ENCODE results near the gene CYB561D2.

The CYB561D2 gene

GRCh38 chr3:50342813-50343633 lies 7.6 kb upstream of the CYB561D2 start:
- no peak for DNase-seq

DNA sequence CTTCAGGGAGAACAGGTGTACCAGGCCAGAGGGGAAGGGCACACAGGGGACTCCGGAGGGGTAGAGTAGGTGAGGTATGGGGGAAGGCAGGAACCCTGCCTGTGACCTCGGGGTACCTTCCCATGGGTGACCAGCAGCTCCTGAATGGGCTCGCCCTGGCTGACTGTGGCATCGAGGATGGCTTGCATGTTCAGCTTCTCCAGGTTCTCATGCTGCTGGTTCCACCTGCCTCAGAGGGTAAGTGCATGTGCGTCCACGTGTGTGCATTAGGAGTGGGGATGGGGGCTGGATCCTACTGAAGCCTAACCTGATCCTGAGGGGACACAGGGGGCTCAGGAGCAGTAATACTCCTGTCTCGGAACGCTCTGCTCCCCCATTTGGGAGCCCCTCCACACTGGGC lies 5.7 kb upstream of the CYB561D2 start:
- no peak for DNase-seq

GRCh38 chr3:50345586-50346234 lies 5.0 kb upstream of the CYB561D2 start, which contains the start of gene ZMYND10:
Gene ZMYND10, minus strand, starts transcription at chr3:50345732. Its CDS starts 153 bp downstream, at chr3:50345579.
- DNase-seq: no peak

- DNase-seq: peak; percentile 15 to 77
Measured at GRCh38 chr3:50347187-50347813, 3.4 kb upstream of the CYB561D2 start.

GRCh38 chr3:50350213-50350526 lies 492 bp upstream of the CYB561D2 start:
- no peak for DNase-seq

DNA sequence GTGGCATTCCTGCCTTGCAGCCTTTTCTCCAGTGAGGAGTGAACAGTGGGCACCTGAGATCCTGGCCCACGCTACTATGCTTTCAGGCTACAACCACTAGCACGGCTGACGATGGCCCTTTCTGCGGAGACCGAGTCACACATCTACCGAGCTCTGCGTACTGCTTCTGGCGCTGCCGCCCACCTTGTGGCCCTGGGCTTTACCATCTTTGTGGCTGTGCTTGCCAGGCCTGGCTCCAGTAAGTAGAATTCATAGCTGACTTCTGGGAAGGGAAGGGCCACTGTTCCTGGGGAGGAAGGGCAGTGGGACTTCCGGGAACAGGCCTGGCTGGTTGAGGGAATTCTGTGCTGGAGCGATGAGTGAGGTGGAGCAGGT lies 648 bp downstream of the CYB561D2 start:
- no peak for DNase-seq

DNA sequence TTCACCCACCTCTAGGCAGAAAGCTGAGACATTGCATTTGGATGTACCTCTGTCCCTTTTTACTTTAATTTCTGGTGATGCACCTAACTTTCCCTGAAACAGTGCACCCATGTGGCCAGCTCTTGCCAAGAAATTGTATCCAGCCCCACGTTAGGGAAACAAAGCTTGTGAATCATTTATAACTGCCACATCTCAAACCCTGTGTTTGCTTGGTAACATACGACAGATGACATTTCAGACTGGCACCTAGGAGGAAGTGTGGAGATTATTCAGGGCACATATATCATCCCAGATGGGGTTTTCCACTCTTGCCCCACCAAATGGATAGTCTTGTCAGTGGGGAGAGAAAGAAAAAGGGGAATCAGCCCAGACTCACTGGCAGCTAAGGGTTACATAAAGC lies 2.1 kb downstream of the CYB561D2 start:
- no peak for DNase-seq

- no peak for DNase-seq
Measured at GRCh38 chr3:50353245-50354004, 2.8 kb downstream of the CYB561D2 start.

DNA sequence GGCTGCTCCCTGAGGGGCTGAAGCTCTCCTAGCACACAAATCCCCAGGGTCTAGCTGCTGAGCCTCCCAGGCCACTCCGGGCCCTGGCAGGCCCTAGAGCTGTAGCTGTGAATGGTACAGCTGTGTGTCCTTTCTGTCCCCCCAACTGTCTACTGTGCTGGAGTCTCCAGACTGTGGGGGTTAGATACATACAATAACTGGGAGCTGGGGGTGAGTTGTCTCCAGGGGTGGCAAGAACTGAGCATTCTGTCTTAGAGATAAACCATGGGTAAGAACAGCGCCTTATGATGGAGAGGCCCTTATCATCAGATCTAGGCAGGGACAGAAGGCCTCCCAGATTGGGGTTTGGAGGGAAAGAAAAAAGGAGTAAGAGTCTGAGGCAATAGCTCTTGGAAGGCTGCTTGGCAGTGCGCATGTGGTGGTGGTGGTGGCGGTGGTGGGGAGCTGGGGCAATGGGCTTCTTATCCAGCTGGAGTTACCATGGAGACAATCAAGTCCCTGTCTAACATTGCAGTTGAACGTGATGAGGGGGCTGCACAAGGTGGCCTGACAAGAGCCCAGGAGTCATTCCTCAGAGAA lies 3.6 kb downstream of the CYB561D2 start:
- DNase-seq: no peak

GRCh38 chr3:50354850-50355249 lies 4.2 kb downstream of the CYB561D2 start:
- no peak for DNase-seq

DNA sequence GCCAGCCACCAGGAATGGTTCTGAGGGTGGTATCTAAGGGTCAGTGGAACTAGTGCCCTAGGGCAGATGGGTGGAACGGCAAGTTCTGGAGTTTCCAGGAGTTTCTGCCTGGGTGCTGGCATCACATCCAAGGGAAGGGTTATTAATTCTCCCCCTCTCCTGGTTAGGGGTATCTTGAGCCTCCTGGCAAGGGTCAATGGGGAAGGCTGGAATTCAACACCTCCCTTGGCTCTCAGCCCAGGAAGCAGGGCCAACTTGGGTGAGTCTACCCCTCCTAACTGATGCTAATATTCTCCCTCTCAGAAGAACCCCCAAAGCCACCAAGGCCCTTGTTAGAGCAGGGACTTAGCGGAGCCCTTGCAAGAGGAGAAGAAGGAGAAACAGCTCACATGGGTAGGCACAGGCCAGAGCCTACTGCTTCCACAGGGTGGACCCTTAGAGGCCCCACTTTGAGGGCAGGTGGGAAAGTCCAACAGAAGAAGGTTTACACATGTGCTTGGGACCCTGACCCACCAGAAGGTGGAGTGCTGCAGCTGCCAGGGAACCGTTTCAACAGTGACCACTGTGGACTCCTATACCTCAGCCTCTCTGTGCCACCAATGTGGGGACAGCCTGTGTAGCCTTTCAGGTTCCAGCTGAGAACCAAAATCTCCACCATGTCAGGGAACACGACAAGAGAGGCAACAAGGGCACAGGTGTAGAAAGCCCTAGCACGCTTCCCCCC lies 5.3 kb downstream of the CYB561D2 start:
- DNase-seq: no peak

GRCh38 chr3:50356553-50356952 lies 5.9 kb downstream of the CYB561D2 start:
- DNase-seq: no peak

DNA sequence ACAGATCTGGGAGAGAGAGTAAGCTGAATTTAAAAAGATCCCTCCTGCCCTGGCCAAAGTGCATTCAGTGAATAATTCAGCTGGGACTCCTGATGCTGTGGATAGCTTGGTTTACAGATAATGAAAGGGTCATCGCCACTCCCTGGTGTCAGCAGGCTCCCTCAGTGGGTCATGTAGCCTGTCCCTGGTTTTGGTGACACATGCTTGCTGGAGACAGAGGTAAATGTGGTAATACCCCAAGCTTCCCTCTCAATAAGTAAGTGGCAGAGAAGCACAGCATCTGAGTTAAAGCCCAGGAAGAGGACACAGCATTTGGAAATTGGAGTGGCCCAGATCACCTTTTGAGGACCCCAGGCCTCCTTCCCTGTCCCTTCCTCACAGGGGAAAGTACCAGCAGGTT lies 6.8 kb downstream of the CYB561D2 start:
- DNase-seq: no peak

DNA sequence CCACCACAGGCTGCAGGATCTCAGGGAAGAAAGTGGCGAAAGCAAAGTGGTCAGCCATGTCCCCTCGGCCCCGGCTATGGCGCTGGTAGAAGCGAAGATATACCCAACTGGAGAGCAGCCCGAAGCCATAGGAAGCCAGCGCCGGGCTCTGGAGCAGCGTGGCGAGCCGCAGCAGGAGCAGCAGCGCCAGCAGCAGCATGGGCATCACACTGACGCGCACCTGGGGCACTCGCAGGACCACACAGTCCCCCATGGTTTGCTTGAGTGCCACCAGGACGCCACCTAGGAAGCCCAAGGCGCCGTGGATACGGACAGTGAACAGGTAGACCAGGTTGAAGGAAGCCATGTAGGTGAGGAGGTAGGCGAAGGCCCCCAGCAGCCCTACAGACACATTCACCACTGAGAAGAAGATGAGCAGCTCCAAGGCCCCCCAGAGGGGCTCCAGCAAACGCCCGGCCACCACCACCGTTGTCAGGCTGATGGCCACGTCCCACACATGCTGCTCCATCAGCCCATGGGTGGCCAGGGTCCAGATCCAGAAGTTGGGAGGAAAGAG lies 7.8 kb downstream of the CYB561D2 start:
- no peak for DNase-seq

- DNase-seq: peak; percentile 94 to 99
Measured at GRCh38 chr3:50358911-50359759, 8.5 kb downstream of the CYB561D2 start, which contains the start of gene TMEM115. Gene TMEM115, minus strand, starts transcription at chr3:50359521. Its CDS starts 458 bp downstream, at chr3:50359063.

DNA sequence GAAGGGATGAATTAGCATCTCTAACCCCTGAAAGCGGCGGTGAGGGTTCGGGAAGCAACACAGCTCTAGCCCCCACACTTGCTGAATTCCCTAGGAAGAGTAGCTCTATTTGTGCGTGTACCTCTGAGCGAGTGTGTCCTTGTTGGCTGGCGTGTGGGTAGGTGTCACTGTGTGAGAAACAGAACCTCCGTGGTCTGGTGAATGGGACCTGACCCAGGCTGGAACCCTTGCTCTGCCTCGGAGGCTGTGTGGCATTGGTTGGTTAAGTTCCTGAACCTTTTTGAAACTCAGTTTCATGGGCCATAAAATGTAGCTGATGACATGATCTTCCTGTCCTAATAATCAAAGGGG lies 9.1 kb downstream of the CYB561D2 start:
- DNase-seq: no peak

GRCh38 chr3:50364573-50365079 lies 14.0 kb downstream of the CYB561D2 start:
- no peak for DNase-seq

- DNase-seq: no peak
Measured at GRCh38 chr3:50365080-50365841, 14.6 kb downstream of the CYB561D2 start.

- no peak for DNase-seq
Measured at GRCh38 chr3:50365842-50366220, 15.2 kb downstream of the CYB561D2 start.
